GM19452 (cell line): ENCODE results near the gene NLRX1.
"Not testable (repeated sequence)": the region's sequence is repeated elsewhere in the genome, so short reads cannot be mapped to it uniquely, and the experiment has no call there.

Source experiments
- ATAC-seq: cut with Tn5 transposase; IDR thresholded peaks from one replicate; pipeline ENCODE4 v1.9.1; 2021; ENCODE audit not compliant: unreplicated experiment

NLRX1 gene

GRCh38 chr11:119152604-119153003 lies 15.9 kb upstream of the NLRX1 start:
- ATAC-seq, result no peak

DNA sequence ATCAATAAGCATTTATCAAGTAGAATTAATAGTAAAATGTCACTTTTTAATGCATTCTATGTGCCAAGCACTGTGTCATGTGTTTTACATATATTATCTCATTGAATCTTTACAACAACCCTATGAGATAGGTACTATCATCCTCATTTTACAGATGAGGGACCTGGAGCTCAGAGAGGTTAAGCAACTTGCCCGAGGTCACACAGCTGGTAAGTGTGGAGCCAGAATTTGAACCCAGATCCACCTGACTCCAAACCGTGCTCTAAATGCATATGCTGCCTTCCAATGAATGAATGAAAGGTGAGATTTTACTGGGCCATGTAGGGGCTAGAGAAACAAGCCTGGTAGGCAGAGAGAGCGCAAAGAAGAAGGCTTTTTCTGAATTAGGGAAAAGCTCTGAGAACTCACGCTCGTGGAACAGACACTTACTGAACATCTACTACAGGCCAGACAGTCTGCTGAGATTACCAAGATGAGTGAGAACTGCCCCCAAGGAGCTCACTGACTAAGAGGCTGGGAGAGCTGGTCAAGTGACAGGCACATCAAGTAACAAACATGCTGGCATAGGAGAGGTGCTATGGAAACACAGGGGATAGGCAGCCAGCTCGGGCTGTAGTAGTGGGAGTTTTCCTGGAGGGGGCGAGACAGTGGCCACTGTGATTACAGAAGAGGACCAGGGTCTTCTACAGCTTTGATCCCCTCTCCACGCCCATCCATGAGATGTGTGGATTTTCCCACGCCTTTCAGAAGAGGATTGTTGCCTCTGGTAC lies 15.3 kb upstream of the NLRX1 start:
- ATAC-seq, result no peak

- no peak for ATAC-seq
Measured at GRCh38 chr11:119154178-119154577, 14.3 kb upstream of the NLRX1 start.

- no peak for ATAC-seq
Measured at GRCh38 chr11:119155733-119156492, 12.6 kb upstream of the NLRX1 start.

DNA sequence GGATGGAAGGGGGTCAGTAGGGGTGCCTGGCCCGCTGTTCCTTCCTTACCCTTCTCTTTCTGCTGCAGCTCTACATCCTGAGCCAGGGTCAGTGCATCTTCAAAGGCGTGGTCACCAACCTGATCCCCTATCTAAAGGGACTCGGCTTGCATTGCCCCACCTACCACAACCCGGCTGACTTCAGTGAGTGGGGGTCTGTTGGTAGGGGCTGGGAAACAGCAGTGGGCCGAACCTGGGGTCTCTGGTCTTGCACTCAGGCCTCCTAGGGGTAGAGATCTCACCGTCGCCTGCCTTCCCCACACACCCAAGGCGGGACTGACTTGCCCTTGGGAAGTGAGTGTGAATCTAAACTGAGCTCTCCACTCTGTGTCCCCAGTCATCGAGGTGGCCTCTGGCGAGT lies 12.0 kb upstream of the NLRX1 start:
- no peak for ATAC-seq

DNA sequence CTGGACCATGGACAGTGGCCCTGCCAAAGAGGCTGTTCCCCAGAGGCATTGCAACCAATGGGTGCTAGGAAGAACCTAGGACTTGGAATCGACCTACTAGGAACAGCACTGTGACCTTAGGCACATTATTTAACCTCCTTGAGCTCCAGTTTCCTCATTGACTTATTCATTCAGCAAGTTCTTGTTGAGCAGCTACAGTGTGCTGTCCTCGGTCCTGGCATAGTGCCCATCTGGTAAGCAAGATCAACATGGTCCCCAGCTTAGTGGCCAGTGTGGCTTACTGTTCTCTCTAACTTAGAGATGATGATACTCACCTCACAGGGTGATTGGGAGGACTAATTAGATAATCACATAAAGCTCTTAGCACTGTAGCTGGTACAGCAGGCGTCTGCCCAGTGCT lies 11.5 kb upstream of the NLRX1 start:
- no peak for ATAC-seq

DNA sequence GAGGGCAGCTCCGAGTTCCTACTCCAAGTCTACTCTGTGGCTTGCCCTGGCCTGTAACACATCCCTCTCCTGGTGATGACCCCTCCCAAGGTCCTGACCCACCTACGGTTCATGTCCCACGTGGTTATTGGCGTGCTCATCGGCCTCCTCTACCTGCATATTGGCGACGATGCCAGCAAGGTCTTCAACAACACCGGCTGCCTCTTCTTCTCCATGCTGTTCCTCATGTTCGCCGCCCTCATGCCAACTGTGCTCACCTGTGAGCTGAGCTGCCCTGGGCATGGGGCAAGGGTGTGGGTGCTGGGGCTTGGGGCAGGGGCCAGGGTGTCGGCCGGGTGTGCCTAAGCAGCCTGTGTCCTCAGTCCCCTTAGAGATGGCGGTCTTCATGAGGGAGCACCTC lies 10.1 kb upstream of the NLRX1 start:
- no peak for ATAC-seq

- ATAC-seq, result no peak
Measured at GRCh38 chr11:119160151-119160550, 8.4 kb upstream of the NLRX1 start.

DNA sequence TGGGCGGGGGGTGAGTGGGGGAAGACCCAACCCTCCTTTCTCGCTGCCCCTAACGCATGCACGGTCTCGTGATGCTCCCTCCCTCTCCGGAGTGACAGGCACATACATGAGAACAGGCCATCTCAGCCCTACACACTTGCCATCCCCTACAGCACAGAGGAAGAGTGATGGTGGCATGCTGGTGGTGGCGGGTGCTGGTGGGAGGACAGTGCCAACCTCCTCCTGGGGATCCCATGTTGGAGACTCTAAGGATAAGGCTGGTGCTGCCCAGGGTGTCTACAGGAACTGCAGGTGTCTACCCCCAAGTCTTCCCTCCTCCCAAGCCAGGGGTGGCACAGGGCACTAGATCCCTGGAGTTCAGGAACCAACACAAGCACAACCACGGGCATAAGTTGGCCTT lies 6.7 kb upstream of the NLRX1 start:
- no peak for ATAC-seq

DNA sequence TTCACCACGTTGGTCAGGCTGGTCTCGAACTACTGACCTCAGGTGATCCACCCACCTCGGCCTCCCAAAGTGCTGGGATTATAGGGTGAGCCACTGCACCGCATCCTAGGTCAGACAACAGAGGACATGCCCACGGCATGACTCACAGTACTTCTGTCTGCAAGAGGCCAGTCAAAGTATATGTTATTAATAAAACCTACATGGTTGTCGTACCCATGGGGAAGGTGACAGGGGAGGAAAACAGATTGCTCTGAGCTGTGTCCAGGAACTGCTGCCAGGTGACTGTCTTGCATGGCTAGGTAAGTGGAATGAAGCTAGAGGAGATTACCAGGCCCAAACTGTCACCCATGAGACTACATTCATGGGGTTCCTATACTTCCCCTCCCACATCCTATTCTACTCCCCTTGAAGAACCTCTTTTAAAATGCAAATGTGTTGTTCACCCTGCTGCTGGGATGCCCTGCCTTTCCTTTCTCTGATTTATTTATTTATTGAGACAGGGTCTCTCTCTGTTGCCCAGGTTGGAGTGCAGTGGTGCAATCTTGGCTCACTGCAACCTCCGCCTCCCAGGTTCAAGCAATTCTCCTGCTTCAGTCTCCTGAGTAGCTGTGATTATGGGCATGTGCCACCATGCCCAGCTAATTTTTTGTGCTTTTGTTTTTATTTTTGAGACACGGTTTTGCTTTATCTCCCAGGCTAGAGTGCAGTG lies 2.0 kb upstream of the NLRX1 start:
- ATAC-seq, result no peak

DNA sequence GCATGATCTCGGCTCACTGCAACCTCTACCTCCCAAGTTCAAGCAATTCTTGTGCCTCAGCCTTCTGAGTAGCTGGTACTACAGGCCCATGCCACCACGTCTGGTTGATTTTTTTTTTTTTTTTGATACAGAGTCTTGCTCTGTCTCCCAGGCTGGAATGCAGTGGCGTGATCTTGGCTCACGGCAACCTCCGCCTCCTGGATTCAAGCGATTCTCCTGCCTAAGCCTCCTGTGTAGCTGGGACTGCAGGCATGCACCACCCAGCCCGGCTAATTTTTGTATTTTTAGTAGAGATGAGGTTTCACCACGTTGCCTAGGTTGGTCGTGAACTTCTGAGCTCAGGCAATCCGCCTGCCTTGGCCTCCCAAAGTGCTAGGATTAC lies 1.5 kb upstream of the NLRX1 start:
- ATAC-seq, result not testable (repeated sequence)

DNA sequence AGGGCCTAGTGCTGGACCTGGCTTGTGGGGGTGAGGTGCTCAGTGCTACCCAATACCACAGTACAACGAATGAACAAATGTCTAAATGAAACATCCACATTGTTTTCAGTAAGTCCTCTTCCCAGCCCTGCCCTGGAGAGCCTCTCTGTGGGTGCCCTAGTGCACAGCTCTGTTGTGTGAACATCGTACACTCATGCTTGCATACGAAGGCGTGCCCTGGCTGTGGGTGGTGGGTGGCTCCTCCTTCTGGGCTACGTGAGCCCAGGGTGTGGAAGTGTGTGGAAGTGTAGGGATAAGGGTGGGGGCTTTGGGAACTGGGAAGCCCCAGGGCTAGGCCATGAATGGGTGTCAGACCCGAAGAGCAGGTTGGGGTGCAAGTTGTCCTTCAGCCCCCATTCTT lies 592 bp upstream of the NLRX1 start:
- no peak for ATAC-seq

GRCh38 chr11:119169282-119169719 lies 776 bp downstream of the NLRX1 start:
- no peak for ATAC-seq

GRCh38 chr11:119172513-119172912 lies 4.0 kb downstream of the NLRX1 start:
- no peak for ATAC-seq

- no peak for ATAC-seq
Measured at GRCh38 chr11:119173453-119173852, 4.9 kb downstream of the NLRX1 start.

DNA sequence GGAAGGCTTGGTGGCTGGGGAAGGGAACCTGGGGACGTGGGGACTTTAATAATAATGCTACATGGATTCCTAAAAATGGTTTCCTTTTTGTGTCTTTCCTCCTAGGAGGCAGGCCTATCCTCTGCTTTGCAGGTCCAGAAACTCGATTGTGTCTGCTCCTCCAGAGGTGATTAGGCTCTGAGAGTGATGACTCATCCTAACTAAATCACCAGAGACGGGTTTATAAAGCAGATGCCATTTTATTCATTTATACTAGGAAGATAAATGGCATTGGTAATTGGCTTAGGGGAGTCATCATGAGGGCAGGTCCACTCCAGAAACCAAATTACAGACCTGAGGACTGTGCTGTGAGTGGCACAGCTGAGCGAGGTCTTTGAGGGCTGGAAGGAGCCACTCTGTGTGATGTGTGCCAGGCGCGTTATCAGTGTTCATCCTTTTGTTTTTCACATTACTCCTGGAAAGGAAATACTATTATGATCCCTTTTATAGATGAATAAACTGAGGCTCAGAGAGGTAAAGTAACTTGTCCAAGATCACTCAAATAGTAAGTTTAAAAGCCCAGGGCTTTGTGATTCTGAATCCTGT lies 7.1 kb downstream of the NLRX1 start:
- ATAC-seq, result no peak

- ATAC-seq, result no peak
Measured at GRCh38 chr11:119178166-119178680, 9.7 kb downstream of the NLRX1 start.

DNA sequence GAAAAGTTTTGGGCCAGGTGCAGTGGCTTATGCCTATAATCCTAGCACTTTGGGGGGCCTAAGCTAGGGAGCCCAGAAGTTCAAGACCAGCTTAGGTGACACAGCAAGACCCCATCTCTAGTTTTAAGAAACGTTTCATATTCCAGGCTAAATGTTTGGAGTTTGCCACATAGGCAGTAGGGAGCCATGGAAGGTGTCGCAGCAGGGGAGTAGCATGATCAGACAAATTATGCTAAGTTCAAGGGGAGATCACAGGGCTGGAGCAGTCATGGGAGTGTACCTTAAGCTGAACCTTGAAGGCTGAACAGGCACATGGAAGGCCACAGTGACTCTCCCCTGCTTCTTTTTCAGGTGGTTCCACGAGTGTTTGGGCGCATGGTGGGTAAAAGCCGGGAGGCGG lies 10.8 kb downstream of the NLRX1 start:
- ATAC-seq, result no peak

GRCh38 chr11:119179983-119180382 lies 11.5 kb downstream of the NLRX1 start:
- no peak for ATAC-seq

DNA sequence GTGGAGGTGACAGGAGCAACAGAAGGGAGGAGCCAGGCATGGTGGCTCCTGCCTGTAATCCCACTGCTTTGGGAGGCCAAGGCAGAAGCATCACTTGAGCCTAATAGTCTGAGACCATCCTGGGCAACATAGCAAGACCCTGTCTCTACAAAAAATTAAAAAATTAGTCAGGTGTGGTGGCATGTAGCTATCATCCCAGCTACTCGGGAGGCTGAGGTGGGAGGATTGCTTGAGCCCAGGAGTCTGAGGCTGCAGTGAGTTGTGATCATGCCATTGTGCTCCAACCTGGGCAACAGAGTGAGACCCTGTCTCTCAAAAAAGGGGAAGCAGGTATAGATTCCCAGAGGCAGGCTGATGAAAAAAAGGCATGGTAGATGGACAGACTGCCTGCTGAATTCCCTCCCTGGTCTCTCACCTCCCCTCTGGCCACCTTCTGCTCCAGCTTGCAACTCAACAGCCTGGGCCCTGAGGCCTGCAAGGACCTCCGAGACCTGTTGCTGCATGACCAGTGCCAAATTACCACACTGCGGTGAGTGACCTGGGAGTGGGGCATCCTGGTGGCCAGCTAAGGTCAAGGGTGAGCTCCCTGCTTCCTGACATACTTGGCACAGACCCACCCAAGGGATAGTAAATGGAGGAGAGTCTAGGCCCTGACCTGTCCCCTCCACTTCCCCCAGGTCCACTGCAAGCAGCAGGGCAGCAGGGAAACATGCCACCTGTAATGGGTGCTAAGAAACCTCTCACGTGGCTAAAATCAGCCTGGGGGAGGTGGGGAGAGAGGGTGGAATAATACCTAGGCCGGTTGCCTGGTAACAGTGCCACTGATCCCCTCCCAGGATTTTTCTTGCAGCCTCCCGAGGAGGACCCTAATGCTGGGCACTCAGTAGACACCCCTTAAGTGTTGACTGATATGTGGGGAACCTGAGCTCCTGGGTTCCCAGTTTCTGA lies 12.5 kb downstream of the NLRX1 start:
- no peak for ATAC-seq
